ENCODE data around the gene SETBP1. TPM values are rescaled to one million over a fixed set of nuclear protein-coding genes. Genes with fewer than 3 reads are reported as not detected.

SETBP1 gene
- total and polyA plus RNA-seq, 2 of the 4 experiments (the other 2 are of a cell fraction), result 0.19 to 0.36 TPM

GRCh38 chr18:44816050-44816449 lies 135.4 kb downstream of the SETBP1 start:
- Histone ChIP-seq H2BK20ac (ENCODE audit: low read depth, low read length) (no peak overlapping the region), H3K14ac (replicated peaks; ENCODE audit: low read depth, low read length) (no peak overlapping the region), H3K9me3 (ENCODE audit: control insufficient read depth, insufficient read depth, low read length) (no peaks in the 10 kb centered on the region), H2AFZ (replicated peaks; ENCODE audit: low read length, poor library complexity) (no peak overlapping the region), H3K27ac (ENCODE audit: insufficient read depth, low read length) (no peak overlapping the region), H3K4me3 (ENCODE audit: insufficient read depth, low read depth, low read length) (no peak overlapping the region), H3K4me1 (ENCODE audit: control insufficient read depth, insufficient read depth, low read length) (no peaks in the 10 kb centered on the region; the same call in 1 of the 2 replicates), H2AK9ac (replicated peaks; ENCODE audit: low read depth, low read length, poor library complexity) (no peak overlapping the region), H4K5ac (ENCODE audit: low read depth, low read length) (no peak overlapping the region), H3K23ac (ENCODE audit: low read depth, low read length) (no peak overlapping the region), H2BK5ac (ENCODE audit: low read depth, low read length, poor library complexity, severe bottlenecking) (no peak overlapping the region), H4K91ac (ENCODE audit: insufficient read depth, low read depth, low read length) (no peak overlapping the region), H3K9ac (ENCODE audit: low read depth, low read length) (no peak overlapping the region), H3K4me2 (ENCODE audit: low read depth, low read length) (no peak overlapping the region), H3K18ac (ENCODE audit: low read depth, low read length) (no peak overlapping the region), H3K56ac (ENCODE audit: extremely low read depth, insufficient read depth, low read length) (no peak overlapping the region), H2AK5ac (ENCODE audit: low read depth, low read length) (no peak overlapping the region), H4K20me1 (ENCODE audit: insufficient read depth, low read length) (no peaks in the 10 kb centered on the region), H2BK15ac (ENCODE audit: low read depth, low read length) (no peak overlapping the region), H3K79me1 (ENCODE audit: low read depth in 1 of 2, low read length in 2 of 2) (no peaks in the 10 kb centered on the region), H3K9me1 (ENCODE audit: insufficient read depth, low read length) (peaks cover 4% of the 10 kb centered on the region; the same call in 1 of the 2 replicates), H3K27me3 (ENCODE audit: control insufficient read depth, insufficient read depth, low read length) (peaks cover 1% of the 10 kb centered on the region; the same call in 1 of the 2 replicates), H3K4ac (ENCODE audit: low read depth, low read length) (no peak overlapping the region), H4K8ac (ENCODE audit: low read depth in 2 of 2, low read length in 2 of 2) (no peak overlapping the region), H3K36me3 (ENCODE audit: control insufficient read depth, insufficient read depth, low read length) (no peaks in the 10 kb centered on the region), H2BK120ac (ENCODE audit: low read depth, low read length) (no peak overlapping the region)
- CTCF ChIA-PET, result no interaction called here
- intact Hi-C loops (cut with micrococcal nuclease) (no loop called here), in situ Hi-C loops (cut with MboI; ENCODE audit: low sequenced_read_pairs) (no loop called here), dilution Hi-C loops (cut with HindIII; ENCODE audit: low sequenced_read_pairs, unreplicated experiment) (no loop called here)
- WGBS, 2 experiments (ENCODE audit: extremely low coverage in 2 of 2, insufficient read length in 1 of 2), result 72% methylated on average over 2 of the region's 3 CpGs; no CpG with 5 or more reads in 1 of the 2 experiments
- no peak for TF ChIP-seq ELK1 (IDR thresholded peaks at IDR 0.05; ENCODE audit: borderline replicate concordance, low read depth, low read length)
- no peak for TF ChIP-seq SMC3 (IDR thresholded peaks at IDR 0.05; ENCODE audit: low read depth, low read length)
- TF ChIP-seq RAD21 (IDR thresholded peaks at IDR 0.05; ENCODE audit: low read length), result no peak
- TF ChIP-seq MXI1 (IDR thresholded peaks at IDR 0.05; ENCODE audit: borderline replicate concordance, low read depth, low read length), result no peak
- no peak for TF ChIP-seq MAFK (IDR thresholded peaks at IDR 0.05; ENCODE audit: low read depth, low read length)
- no peak for TF ChIP-seq RCOR1 (IDR thresholded peaks at IDR 0.05; ENCODE audit: insufficient replicate concordance, low read length)
- no peak for TF ChIP-seq CHD1 (IDR thresholded peaks at IDR 0.05; ENCODE audit: low read depth, low read length)
- no peak for TF ChIP-seq POLR2A (IDR thresholded peaks at IDR 0.05; ENCODE audit: low read depth, low read length)
- no peak for TF ChIP-seq NFE2L2 (IDR thresholded peaks at IDR 0.05; ENCODE audit: low read depth, low read length)
- no peak for TF ChIP-seq FOS (IDR thresholded peaks at IDR 0.05; ENCODE audit: low read depth, low read length)
- TF ChIP-seq CTCF (conservative IDR thresholded peaks at IDR 0.05; ENCODE audit: low read depth, low read length), result no peak
- TF ChIP-seq MAZ (IDR thresholded peaks at IDR 0.05; ENCODE audit: borderline replicate concordance, low read depth, low read length), result no peak
- no peak for TF ChIP-seq BHLHE40 (IDR thresholded peaks at IDR 0.05; ENCODE audit: low read depth, low read length)
- TF ChIP-seq, protein P1, sequence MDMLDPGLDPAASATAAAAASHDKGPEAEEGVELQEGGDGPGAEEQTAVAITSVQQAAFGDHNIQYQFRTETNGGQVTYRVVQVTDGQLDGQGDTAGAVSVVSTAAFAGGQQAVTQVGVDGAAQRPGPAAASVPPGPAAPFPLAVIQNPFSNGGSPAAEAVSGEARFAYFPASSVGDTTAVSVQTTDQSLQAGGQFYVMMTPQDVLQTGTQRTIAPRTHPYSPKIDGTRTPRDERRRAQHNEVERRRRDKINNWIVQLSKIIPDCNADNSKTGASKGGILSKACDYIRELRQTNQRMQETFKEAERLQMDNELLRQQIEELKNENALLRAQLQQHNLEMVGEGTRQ (IDR thresholded peaks at IDR 0.05; ENCODE audit: low read depth, low read length), result no peak
- TF ChIP-seq CEBPB (IDR thresholded peaks at IDR 0.05; ENCODE audit: low read depth, low read length), result no peak
- no peak for TF ChIP-seq RFX5 (IDR thresholded peaks at IDR 0.05; ENCODE audit: low read depth, low read length)
- BruUV-seq (replicated peaks), result no TSS peak
- POLR2A ChIA-PET (ENCODE audit: unreplicated experiment), result no interaction called here
- no peak for ATAC-seq (ENCODE audit: low read depth)
- no peak for DNase-seq

Data from IMR-90 (cell line).